Activated CD4-positive, CD25-positive, alpha-beta regulatory T cell treated with anti-CD3 and anti-CD28 coated beads, Interleukin-2, amount 50 U/mL, for 16 hours (primary cell): ENCODE results near the gene VIM.

Experiments
- DNase-seq: peaks from one replicate; pipeline ENCODE4 v3.0.0-alpha.2; 2020; ENCODE audit warnings: low read depth, low spot score

Gene VIM

GRCh38 chr10:17228091-17229015 is at the start of gene VIM:
VIM (plus strand) TSS chr10:17228241; CDS start chr10:17229423, 1,182 bp downstream.
- peak; percentile 63 for DNase-seq

- DNase-seq: no peak
Observed at GRCh38 chr10:17179002-17179401, 49.0 kb upstream of the VIM start.

- DNase-seq: no peak
Observed at GRCh38 chr10:17181110-17181509, 46.9 kb upstream of the VIM start.

GRCh38 chr10:17181751-17182150 is 46.3 kb upstream of the VIM start:
- no peak for DNase-seq

- no peak for DNase-seq
Observed at GRCh38 chr10:17183110-17183509, 44.9 kb upstream of the VIM start.

- DNase-seq: no peak
Observed at GRCh38 chr10:17185873-17186272, 42.2 kb upstream of the VIM start.

GRCh38 chr10:17188644-17189172 is 39.3 kb upstream of the VIM start:
- DNase-seq: no peak

- DNase-seq: no peak
Observed at GRCh38 chr10:17190602-17191001, 37.4 kb upstream of the VIM start.

GRCh38 chr10:17195083-17195482 is 33.0 kb upstream of the VIM start:
- no peak for DNase-seq

- DNase-seq: no peak
Observed at GRCh38 chr10:17196045-17196444, 32.0 kb upstream of the VIM start.

- no peak for DNase-seq
Observed at GRCh38 chr10:17196573-17196972, 31.5 kb upstream of the VIM start.

- no peak for DNase-seq
Observed at GRCh38 chr10:17199351-17199804, 28.7 kb upstream of the VIM start.

GRCh38 chr10:17200001-17200911 is 27.8 kb upstream of the VIM start:
- DNase-seq: no peak

- DNase-seq: peak; percentile 48
Observed at GRCh38 chr10:17200912-17201793, 26.9 kb upstream of the VIM start, which contains the start of gene TRDMT1. TRDMT1 (minus strand) TSS chr10:17201672; CDS start chr10:17201634, 38 bp downstream.

- DNase-seq: no peak
Observed at GRCh38 chr10:17201794-17202116, 26.3 kb upstream of the VIM start.

- no peak for DNase-seq
Observed at GRCh38 chr10:17202506-17202905, 25.5 kb upstream of the VIM start.

GRCh38 chr10:17202999-17203398 is 25.0 kb upstream of the VIM start:
- DNase-seq: no peak

- no peak for DNase-seq
Observed at GRCh38 chr10:17203416-17203815, 24.6 kb upstream of the VIM start.

- DNase-seq: no peak
Observed at GRCh38 chr10:17206210-17206709, 21.8 kb upstream of the VIM start.

- no peak for DNase-seq
Observed at GRCh38 chr10:17208476-17208875, 19.6 kb upstream of the VIM start.

- DNase-seq: no peak
Observed at GRCh38 chr10:17209302-17209701, 18.7 kb upstream of the VIM start.
